Right lobe of liver (tissue), 4 donors: Measurements from ENCODE around the gene ZNF521.

ENCODE experiments used
- CTCF ChIP-seq, 4 donors: fragments of 200-600 bp in 3 of 4; fragments of 450-650 bp in 1 of 4; IDR thresholded peaks; one replicate each; pipeline versions ENCODE4 v1.5.1 to v1.8.0; 2016 to 2022; ENCODE audit warnings: antibody characterized with exemption in 4 of 4, mild to moderate bottlenecking in 2 of 4
- POLR2A ChIP-seq: fragments of 450-650 bp; IDR thresholded peaks from one replicate; pipeline ENCODE4 v1.6.1; 2017; ENCODE audit warnings: antibody characterized with exemption, mild to moderate bottlenecking
- donor health status: DM: no; HTN: no; CAD: no.
- donor health status: DM: no; HTN: no; CAD: no.
- donor health status: DM: no; HTN: yes; CAD: no.

GRCh38 chr18:25300492-25300891 lies 51.5 kb downstream of the ZNF521 start:
- TF ChIP-seq CTCF (IDR thresholded peaks at IDR 0.05) (no peak), POLR2A (no peak)
